Measurements from ENCODE around the gene A3GALT2. TPM values are rescaled to one million over a fixed set of nuclear protein-coding genes. Genes with fewer than 3 reads are reported as not detected.

The A3GALT2 gene
- total and polyA plus RNA-seq, 2 donors (not counting 1 experiment from before 2014, with no cell fraction given): not detected

DNA sequence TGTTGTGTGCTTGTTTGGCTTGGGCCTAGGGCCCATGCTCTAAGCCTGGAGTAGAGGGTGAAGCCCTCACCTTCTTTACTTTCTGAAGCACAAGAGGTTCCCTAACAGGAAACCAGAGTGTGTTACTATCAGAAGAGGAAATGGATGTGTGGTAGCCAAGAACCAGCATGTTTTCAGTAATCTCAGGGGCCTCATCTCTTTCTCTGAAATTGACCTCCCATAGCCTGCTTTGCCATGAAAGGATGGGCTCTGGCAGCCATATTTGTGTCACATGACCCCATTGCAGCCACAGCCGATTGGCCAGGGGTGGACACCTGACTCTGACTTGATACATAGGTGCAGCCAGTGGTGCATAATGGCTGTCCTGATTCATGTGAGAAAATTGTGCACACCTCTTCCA lies 18.6 kb downstream of the A3GALT2 start:
- no peaks in the 10 kb centered on the region for H4K20me1 ChIP-seq (ENCODE audit: control insufficient read depth, insufficient read depth, low read length, poor library complexity, severe bottlenecking)
- H3K9me3 Mint-ChIP-seq (ENCODE audit: insufficient read depth): no peaks in the 10 kb centered on the region
- WGBS (ENCODE audit: insufficient coverage): 86% methylated on average over 1 of the region's 1 CpG
- peaks cover 3 to 11% of the 10 kb centered on the region in 2 donors for H3K4me1 ChIP-seq (ENCODE audit: control insufficient read depth in 2 of 2, insufficient read depth in 2 of 2, low read length in 2 of 2)
- no peaks in the 10 kb centered on the region for H3K79me2 ChIP-seq (ENCODE audit: control insufficient read depth, insufficient read depth, low read length)
- no peak overlapping the region for H3K27ac ChIP-seq (ENCODE audit: low read length in 2 of 2)
- DNase-seq (no peak), ATAC-seq (ENCODE audit: low read depth) (no peak)
- intact Hi-C loops (cut with micrococcal nuclease): no loop called here
- ChIA-PET CTCF (interaction anchor here (1.8 kb wide), 1 partner anchor 9 kb away, joined by 8 read pairs; no protein-coding TSS in a partner anchor), POLR2A (no interaction called here)
- H3K27me3 Mint-ChIP-seq: peaks cover 9% of the 10 kb centered on the region
- peaks cover 5% of the 10 kb centered on the region for H3K4me1 Mint-ChIP-seq
- peaks cover 0 to 10% (median 3%) of the 10 kb centered on the region in 4 experiments for H3K27me3 ChIP-seq (replicated peaks in 1 of 4; ENCODE audit: control extremely low read depth in 1 of 4, control insufficient read depth in 3 of 4, insufficient read depth in 4 of 4, low read length in 3 of 4)
- H3K4me3 Mint-ChIP-seq: no peak overlapping the region
- no peak overlapping the region for H3K27ac Mint-ChIP-seq
- TF ChIP-seq, protein P1, sequence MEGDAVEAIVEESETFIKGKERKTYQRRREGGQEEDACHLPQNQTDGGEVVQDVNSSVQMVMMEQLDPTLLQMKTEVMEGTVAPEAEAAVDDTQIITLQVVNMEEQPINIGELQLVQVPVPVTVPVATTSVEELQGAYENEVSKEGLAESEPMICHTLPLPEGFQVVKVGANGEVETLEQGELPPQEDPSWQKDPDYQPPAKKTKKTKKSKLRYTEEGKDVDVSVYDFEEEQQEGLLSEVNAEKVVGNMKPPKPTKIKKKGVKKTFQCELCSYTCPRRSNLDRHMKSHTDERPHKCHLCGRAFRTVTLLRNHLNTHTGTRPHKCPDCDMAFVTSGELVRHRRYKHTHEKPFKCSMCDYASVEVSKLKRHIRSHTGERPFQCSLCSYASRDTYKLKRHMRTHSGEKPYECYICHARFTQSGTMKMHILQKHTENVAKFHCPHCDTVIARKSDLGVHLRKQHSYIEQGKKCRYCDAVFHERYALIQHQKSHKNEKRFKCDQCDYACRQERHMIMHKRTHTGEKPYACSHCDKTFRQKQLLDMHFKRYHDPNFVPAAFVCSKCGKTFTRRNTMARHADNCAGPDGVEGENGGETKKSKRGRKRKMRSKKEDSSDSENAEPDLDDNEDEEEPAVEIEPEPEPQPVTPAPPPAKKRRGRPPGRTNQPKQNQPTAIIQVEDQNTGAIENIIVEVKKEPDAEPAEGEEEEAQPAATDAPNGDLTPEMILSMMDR (IDR thresholded peaks at IDR 0.05): no peak
- TF ChIP-seq EZH2 (IDR thresholded peaks at IDR 0.05; ENCODE audit: borderline replicate concordance, insufficient read depth, low read depth, low read length, poor library complexity, severe bottlenecking): no peak
- no peak overlapping the region for H3K4me2 ChIP-seq (replicated peaks; ENCODE audit: low read depth, low read length, poor library complexity, severe bottlenecking)
- H2AFZ ChIP-seq (ENCODE audit: insufficient read depth, low read depth, low read length, poor library complexity, severe bottlenecking): no peak overlapping the region
- peaks cover 0 to 16% of the 10 kb centered on the region in 2 experiments for H3K36me3 ChIP-seq (replicated peaks in 1 of 2; ENCODE audit: control extremely low read depth in 1 of 2, control insufficient read depth in 1 of 2, extremely low read depth in 1 of 2, insufficient read depth in 2 of 2, low read length in 1 of 2)
- H3K4me3 ChIP-seq (ENCODE audit: control extremely low read depth in 1 of 5, extremely low read depth in 1 of 5, insufficient read depth in 1 of 5, low read depth in 2 of 5, low read length in 4 of 5): no peak overlapping the region
- H3K9ac ChIP-seq (ENCODE audit: low read length): no peak overlapping the region
- H3K9me3 ChIP-seq (ENCODE audit: control extremely low read depth in 1 of 3, control insufficient read depth in 2 of 3, insufficient read depth in 1 of 3, low read length in 2 of 3): no peaks in the 10 kb centered on the region

DNA sequence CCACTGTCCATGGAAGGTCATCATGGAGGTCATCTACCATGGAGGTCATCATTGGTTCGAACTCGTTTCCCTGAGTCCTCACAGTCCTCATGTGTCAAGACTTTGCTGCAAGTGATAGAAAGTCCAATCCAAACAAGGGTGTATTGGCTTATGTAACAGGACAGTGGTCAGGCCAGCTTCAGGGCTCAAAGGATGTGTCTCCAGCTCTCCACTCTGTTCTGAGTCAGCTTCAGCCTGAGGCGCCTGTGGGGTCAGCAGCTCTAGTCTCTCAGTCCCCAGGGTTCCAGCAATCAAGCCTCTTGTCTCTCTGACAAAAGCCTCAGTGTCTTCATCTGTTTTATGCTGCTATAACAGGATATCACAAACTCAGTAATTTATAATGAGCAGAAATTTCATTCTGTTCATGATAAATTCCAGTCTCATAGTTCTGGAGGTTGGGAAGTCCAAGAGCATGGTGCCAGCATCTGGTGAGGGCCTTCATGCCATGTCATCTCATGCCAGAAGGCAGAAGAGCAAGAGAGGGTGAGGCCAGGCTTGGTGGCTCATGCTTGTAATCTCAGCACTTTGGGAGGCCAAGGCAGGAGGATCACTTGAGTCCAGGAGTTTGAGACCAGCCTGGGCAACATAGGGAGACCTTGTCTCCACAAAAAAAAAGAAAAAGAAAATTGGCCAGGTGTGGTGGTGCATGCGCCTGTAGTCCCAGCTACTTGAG lies 19.5 kb downstream of the A3GALT2 start:
- no peaks in the 10 kb centered on the region for H3K79me2 ChIP-seq (ENCODE audit: control insufficient read depth, insufficient read depth, low read length)
- no peak overlapping the region for H3K27ac ChIP-seq (ENCODE audit: low read length in 2 of 2)
- intact Hi-C loops (cut with micrococcal nuclease): no loop called here
- H3K36me3 ChIP-seq (replicated peaks in 1 of 2; ENCODE audit: control extremely low read depth in 1 of 2, control insufficient read depth in 1 of 2, extremely low read depth in 1 of 2, insufficient read depth in 2 of 2, low read length in 1 of 2): peaks cover 0 to 17% of the 10 kb centered on the region in 2 experiments
- no peak overlapping the region for H3K9ac ChIP-seq (ENCODE audit: low read length)
- 100% methylated on average over 4 of the region's 4 CpGs for WGBS (ENCODE audit: insufficient coverage)
- Mint-ChIP-seq H3K4me1 (peaks cover 5% of the 10 kb centered on the region), H3K4me3 (no peak overlapping the region), H3K9me3 (ENCODE audit: insufficient read depth) (no peaks in the 10 kb centered on the region), H3K27ac (no peak overlapping the region), H3K27me3 (peaks cover 9% of the 10 kb centered on the region)
- peaks cover 3 to 4% of the 10 kb centered on the region in 2 donors for H3K4me1 ChIP-seq (ENCODE audit: control insufficient read depth in 2 of 2, insufficient read depth in 2 of 2, low read length in 2 of 2)
- TF ChIP-seq EZH2 (IDR thresholded peaks at IDR 0.05; ENCODE audit: borderline replicate concordance, insufficient read depth, low read depth, low read length, poor library complexity, severe bottlenecking): no peak
- TF ChIP-seq, protein P1 (IDR thresholded peaks at IDR 0.05): no peak
- no peak overlapping the region for H3K4me3 ChIP-seq (ENCODE audit: control extremely low read depth in 1 of 5, extremely low read depth in 1 of 5, insufficient read depth in 1 of 5, low read depth in 2 of 5, low read length in 4 of 5)
- ChIA-PET POLR2A (no interaction called here), CTCF (interaction anchor here (0.7 kb wide), 1 partner anchor 176 kb away, joined by 3 read pairs; no protein-coding TSS in a partner anchor)
- H3K27me3 ChIP-seq (replicated peaks in 1 of 4; ENCODE audit: control extremely low read depth in 1 of 4, control insufficient read depth in 3 of 4, insufficient read depth in 4 of 4, low read length in 3 of 4): peaks cover 0 to 5% (median 2%) of the 10 kb centered on the region in 4 experiments
- H4K20me1 ChIP-seq (ENCODE audit: control insufficient read depth, insufficient read depth, low read length, poor library complexity, severe bottlenecking): no peaks in the 10 kb centered on the region
- ATAC-seq (ENCODE audit: low read depth) (no peak), DNase-seq (no peak)
- no peaks in the 10 kb centered on the region for H3K9me3 ChIP-seq (ENCODE audit: control extremely low read depth in 1 of 3, control insufficient read depth in 2 of 3, insufficient read depth in 1 of 3, low read length in 2 of 3)
- no peak overlapping the region for H2AFZ ChIP-seq (ENCODE audit: insufficient read depth, low read depth, low read length, poor library complexity, severe bottlenecking)
- no peak overlapping the region for H3K4me2 ChIP-seq (replicated peaks; ENCODE audit: low read depth, low read length, poor library complexity, severe bottlenecking)
